ENCODE measurements around the gene C6.

C6 gene

DNA sequence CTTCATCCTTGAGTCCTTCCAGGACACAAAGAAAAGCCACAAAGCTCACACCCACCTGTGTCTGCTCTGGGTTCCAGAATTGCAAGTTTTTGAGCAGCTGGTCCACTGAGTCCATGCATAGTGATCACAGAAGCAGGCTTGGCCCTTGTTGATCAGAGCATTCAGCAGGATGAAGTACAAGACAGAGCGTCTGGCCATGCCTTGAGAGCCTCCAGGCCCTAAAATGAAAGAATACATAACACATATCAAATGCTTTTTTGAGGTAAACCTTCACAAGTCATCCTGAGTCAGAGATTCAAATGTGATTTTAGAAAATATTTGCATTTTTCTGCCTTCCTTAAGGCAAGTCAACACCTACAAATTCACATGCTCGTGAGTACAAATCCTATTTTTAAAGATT, 10.3 kb downstream of the C6 start:
- H3K4me2 ChIP-seq (ENCODE audit: insufficient read depth, low read length, poor library complexity, severe bottlenecking), result no peak overlapping the region
- H3K14ac ChIP-seq (ENCODE audit: low read length), result no peak overlapping the region
- H3K79me1 ChIP-seq (ENCODE audit: low read depth, low read length), result no peaks in the 10 kb centered on the region
- H3K23ac ChIP-seq (ENCODE audit: low read depth, low read length, poor library complexity), result no peak overlapping the region
- H2AK5ac ChIP-seq (ENCODE audit: low read depth, low read length), result no peak overlapping the region
- no peaks in the 10 kb centered on the region for H3K36me3 ChIP-seq (replicated peaks in 1 of 2; ENCODE audit: control insufficient read depth in 2 of 2, insufficient read depth in 2 of 2, low read length in 2 of 2)
- no peak overlapping the region for H2BK12ac ChIP-seq (ENCODE audit: low read length)
- H3K27ac ChIP-seq (replicated peaks; ENCODE audit: low read length), result no peak overlapping the region
- H2BK120ac ChIP-seq (ENCODE audit: low read depth, low read length), result no peak overlapping the region
- no peak overlapping the region for H3K9ac ChIP-seq (ENCODE audit: low read depth, low read length, poor library complexity)
- H3K18ac ChIP-seq (ENCODE audit: low read length), result no peak overlapping the region
- no peak for DNase-seq (ENCODE audit: low spot score)
- H2AFZ ChIP-seq (ENCODE audit: low read length), result no peak overlapping the region
- no peak overlapping the region for H3K4me3 ChIP-seq (ENCODE audit: low read length in 2 of 2)
- no peak overlapping the region for H4K8ac ChIP-seq (ENCODE audit: low read depth, low read length)
- no peaks in the 10 kb centered on the region for H3K27me3 ChIP-seq (ENCODE audit: control insufficient read depth in 3 of 3, insufficient read depth in 3 of 3, low read depth in 1 of 3, low read length in 3 of 3)
- no peak overlapping the region for H4K91ac ChIP-seq (ENCODE audit: low read depth, low read length, poor library complexity)
- WGBS, 2 donors (ENCODE audit: extremely low coverage in 2 of 2, insufficient read length in 2 of 2, insufficient replicate concordance in 1 of 2), result no CpG with 5 or more reads among the region's 2 CpGs
- H3K4ac ChIP-seq (ENCODE audit: low read length), result no peak overlapping the region
- H3K9me3 ChIP-seq (replicated peaks in 1 of 2; ENCODE audit: control insufficient read depth in 2 of 2, insufficient read depth in 1 of 2, low read depth in 1 of 2, low read length in 2 of 2), result no peaks in the 10 kb centered on the region
- H2BK15ac ChIP-seq (ENCODE audit: low read length), result no peak overlapping the region
- H3K4me1 ChIP-seq (ENCODE audit: control insufficient read depth in 2 of 2, insufficient read depth in 1 of 2, low read depth in 1 of 2, low read length in 2 of 2), result no peaks in the 10 kb centered on the region
- no peak overlapping the region for H2BK5ac ChIP-seq (ENCODE audit: low read length)

DNA sequence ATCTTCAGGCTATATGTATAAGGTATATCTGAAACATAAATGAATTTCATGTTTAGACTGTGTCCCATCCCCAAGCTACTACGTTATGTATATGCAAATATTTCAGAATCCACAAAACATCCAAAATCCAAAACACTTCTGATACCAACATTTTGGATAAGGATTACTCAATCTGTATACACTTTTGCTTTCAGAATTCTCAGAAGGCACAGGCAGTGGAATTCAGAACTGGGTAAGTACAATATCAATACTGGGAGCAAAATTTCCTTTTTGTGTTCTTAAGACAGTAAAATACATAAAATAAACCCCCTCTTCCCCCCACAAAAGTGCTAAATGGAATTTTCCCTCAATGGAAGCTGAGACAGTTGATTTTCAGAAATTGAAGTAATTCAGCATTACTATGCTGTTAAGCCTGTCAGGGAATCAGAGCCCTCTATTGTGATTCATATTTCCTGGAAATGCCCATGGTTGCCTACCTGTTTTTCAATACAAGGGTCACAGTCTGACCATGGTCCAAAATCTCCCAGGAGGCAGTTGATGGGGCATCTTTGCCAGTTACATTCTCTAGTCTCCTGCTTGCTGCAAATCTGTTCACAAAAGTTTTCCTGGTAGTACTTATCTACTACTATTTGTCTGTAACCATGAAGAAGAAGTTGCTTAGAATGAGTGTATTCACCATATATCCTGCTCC, 12.1 kb downstream of the C6 start:
- Histone ChIP-seq H3K4me1 (ENCODE audit: control insufficient read depth in 2 of 2, insufficient read depth in 1 of 2, low read depth in 1 of 2, low read length in 2 of 2) (no peaks in the 10 kb centered on the region), H2AK5ac (ENCODE audit: low read depth, low read length) (no peak overlapping the region), H3K14ac (ENCODE audit: low read length) (no peak overlapping the region), H3K27ac (replicated peaks; ENCODE audit: low read length) (no peak overlapping the region), H2BK5ac (ENCODE audit: low read length) (no peak overlapping the region), H3K9ac (ENCODE audit: low read depth, low read length, poor library complexity) (no peak overlapping the region), H2BK12ac (ENCODE audit: low read length) (no peak overlapping the region), H3K18ac (ENCODE audit: low read length) (no peak overlapping the region), H2BK120ac (ENCODE audit: low read depth, low read length) (no peak overlapping the region), H3K4me2 (ENCODE audit: insufficient read depth, low read length, poor library complexity, severe bottlenecking) (no peak overlapping the region), H2BK15ac (ENCODE audit: low read length) (no peak overlapping the region), H3K79me1 (ENCODE audit: low read depth, low read length) (no peaks in the 10 kb centered on the region), H3K9me3 (replicated peaks in 1 of 2; ENCODE audit: control insufficient read depth in 2 of 2, insufficient read depth in 1 of 2, low read depth in 1 of 2, low read length in 2 of 2) (no peaks in the 10 kb centered on the region), H2AFZ (ENCODE audit: low read length) (no peak overlapping the region), H4K91ac (ENCODE audit: low read depth, low read length, poor library complexity) (no peak overlapping the region), H3K4ac (ENCODE audit: low read length) (no peak overlapping the region), H3K23ac (ENCODE audit: low read depth, low read length, poor library complexity) (no peak overlapping the region), H4K8ac (ENCODE audit: low read depth, low read length) (no peak overlapping the region), H3K4me3 (ENCODE audit: low read length in 2 of 2) (no peak overlapping the region), H3K36me3 (replicated peaks in 1 of 2; ENCODE audit: control insufficient read depth in 2 of 2, insufficient read depth in 2 of 2, low read length in 2 of 2) (no peaks in the 10 kb centered on the region), H3K27me3 (ENCODE audit: control insufficient read depth in 3 of 3, insufficient read depth in 3 of 3, low read depth in 1 of 3, low read length in 3 of 3) (no peaks in the 10 kb centered on the region)
- WGBS, 2 donors (ENCODE audit: extremely low coverage in 2 of 2, insufficient read length in 2 of 2, insufficient replicate concordance in 1 of 2), result no CpG with 5 or more reads among the region's 1 CpG
- DNase-seq (ENCODE audit: low spot score), result no peak

DNA sequence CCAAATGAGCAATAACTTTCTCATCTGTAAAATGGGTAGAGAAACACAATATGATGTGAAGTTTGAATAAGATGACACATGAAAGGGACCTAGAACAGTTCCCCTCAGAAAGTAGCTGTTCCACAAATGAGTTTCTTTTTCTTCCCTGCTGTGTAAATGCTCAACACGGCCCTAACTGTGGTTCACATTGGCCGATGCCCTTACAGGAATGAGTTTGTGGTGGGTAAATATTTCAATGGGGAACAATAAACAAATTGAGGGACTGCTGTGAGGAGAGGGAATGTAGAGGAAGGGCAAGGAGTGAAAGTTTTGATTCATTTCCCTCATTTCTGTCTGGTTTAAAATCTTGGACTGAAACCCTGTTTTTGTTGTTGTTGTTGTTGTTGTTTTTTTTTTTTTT, 12.8 kb downstream of the C6 start:
- no peak overlapping the region for H3K23ac ChIP-seq (ENCODE audit: low read depth, low read length, poor library complexity)
- no peak overlapping the region for H2BK5ac ChIP-seq (ENCODE audit: low read length)
- no peak overlapping the region for H3K4ac ChIP-seq (ENCODE audit: low read length)
- H3K79me1 ChIP-seq (ENCODE audit: low read depth, low read length), result no peaks in the 10 kb centered on the region
- H3K18ac ChIP-seq (ENCODE audit: low read length), result no peak overlapping the region
- H3K4me1 ChIP-seq (ENCODE audit: control insufficient read depth in 2 of 2, insufficient read depth in 1 of 2, low read depth in 1 of 2, low read length in 2 of 2), result no peaks in the 10 kb centered on the region
- no peak overlapping the region for H4K91ac ChIP-seq (ENCODE audit: low read depth, low read length, poor library complexity)
- H2AK5ac ChIP-seq (ENCODE audit: low read depth, low read length), result no peak overlapping the region
- no peak overlapping the region for H3K9ac ChIP-seq (ENCODE audit: low read depth, low read length, poor library complexity)
- no peak overlapping the region for H3K4me2 ChIP-seq (ENCODE audit: insufficient read depth, low read length, poor library complexity, severe bottlenecking)
- H2BK12ac ChIP-seq (ENCODE audit: low read length), result no peak overlapping the region
- no peak overlapping the region for H2BK15ac ChIP-seq (ENCODE audit: low read length)
- no peaks in the 10 kb centered on the region for H3K36me3 ChIP-seq (replicated peaks in 1 of 2; ENCODE audit: control insufficient read depth in 2 of 2, insufficient read depth in 2 of 2, low read length in 2 of 2)
- H2BK120ac ChIP-seq (ENCODE audit: low read depth, low read length), result no peak overlapping the region
- H4K8ac ChIP-seq (ENCODE audit: low read depth, low read length), result no peak overlapping the region
- no peak overlapping the region for H3K4me3 ChIP-seq (ENCODE audit: low read length in 2 of 2)
- H2AFZ ChIP-seq (ENCODE audit: low read length), result no peak overlapping the region
- H3K27me3 ChIP-seq (ENCODE audit: control insufficient read depth in 3 of 3, insufficient read depth in 3 of 3, low read depth in 1 of 3, low read length in 3 of 3), result no peaks in the 10 kb centered on the region
- no peak overlapping the region for H3K27ac ChIP-seq (replicated peaks; ENCODE audit: low read length)
- DNase-seq (ENCODE audit: low spot score), result no peak
- H3K9me3 ChIP-seq (replicated peaks in 1 of 2; ENCODE audit: control insufficient read depth in 2 of 2, insufficient read depth in 1 of 2, low read depth in 1 of 2, low read length in 2 of 2), result no peaks in the 10 kb centered on the region
- WGBS, 2 donors (ENCODE audit: extremely low coverage in 2 of 2, insufficient read length in 2 of 2, insufficient replicate concordance in 1 of 2), result no CpG with 5 or more reads among the region's 2 CpGs
- no peak overlapping the region for H3K14ac ChIP-seq (ENCODE audit: low read length)

DNA sequence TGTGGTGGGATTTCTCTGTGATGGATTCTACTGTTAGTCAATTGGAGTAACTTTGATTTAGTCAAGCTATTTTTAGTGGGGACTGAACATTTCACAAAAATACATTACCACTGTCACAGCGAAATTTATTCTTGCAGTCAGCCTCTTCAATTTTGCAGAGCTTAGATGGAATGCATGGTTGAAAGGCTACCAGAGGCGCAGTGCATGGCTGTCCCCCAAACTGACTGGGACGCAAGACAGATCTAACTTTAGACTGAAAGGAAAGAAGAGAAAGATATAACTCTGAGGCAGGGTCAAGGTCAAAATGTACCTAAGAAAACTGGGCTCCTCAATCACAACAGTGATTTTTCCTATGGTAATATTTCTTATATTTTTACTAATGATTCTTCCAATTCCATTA, 13.7 kb downstream of the C6 start:
- Histone ChIP-seq H3K4me1 (ENCODE audit: control insufficient read depth in 2 of 2, insufficient read depth in 1 of 2, low read depth in 1 of 2, low read length in 2 of 2) (no peaks in the 10 kb centered on the region), H3K27ac (replicated peaks; ENCODE audit: low read length) (no peak overlapping the region), H3K4me2 (ENCODE audit: insufficient read depth, low read length, poor library complexity, severe bottlenecking) (no peak overlapping the region), H3K36me3 (replicated peaks in 1 of 2; ENCODE audit: control insufficient read depth in 2 of 2, insufficient read depth in 2 of 2, low read length in 2 of 2) (no peaks in the 10 kb centered on the region), H2BK120ac (ENCODE audit: low read depth, low read length) (no peak overlapping the region), H3K4ac (ENCODE audit: low read length) (no peak overlapping the region), H2AK5ac (ENCODE audit: low read depth, low read length) (no peak overlapping the region), H2BK12ac (ENCODE audit: low read length) (no peak overlapping the region), H3K4me3 (ENCODE audit: low read length in 2 of 2) (no peak overlapping the region), H3K9me3 (replicated peaks in 1 of 2; ENCODE audit: control insufficient read depth in 2 of 2, insufficient read depth in 1 of 2, low read depth in 1 of 2, low read length in 2 of 2) (no peaks in the 10 kb centered on the region), H4K8ac (ENCODE audit: low read depth, low read length) (no peak overlapping the region), H3K14ac (ENCODE audit: low read length) (no peak overlapping the region), H3K9ac (ENCODE audit: low read depth, low read length, poor library complexity) (no peak overlapping the region), H2BK15ac (ENCODE audit: low read length) (no peak overlapping the region), H3K23ac (ENCODE audit: low read depth, low read length, poor library complexity) (no peak overlapping the region), H2BK5ac (ENCODE audit: low read length) (no peak overlapping the region), H2AFZ (ENCODE audit: low read length) (no peak overlapping the region), H3K18ac (ENCODE audit: low read length) (no peak overlapping the region), H3K27me3 (ENCODE audit: control insufficient read depth in 3 of 3, insufficient read depth in 3 of 3, low read depth in 1 of 3, low read length in 3 of 3) (no peaks in the 10 kb centered on the region), H4K91ac (ENCODE audit: low read depth, low read length, poor library complexity) (no peak overlapping the region), H3K79me1 (ENCODE audit: low read depth, low read length) (no peaks in the 10 kb centered on the region)
- no peak for DNase-seq (ENCODE audit: low spot score)
- WGBS, 2 donors (ENCODE audit: extremely low coverage in 2 of 2, insufficient read length in 2 of 2, insufficient replicate concordance in 1 of 2), result no CpG with 5 or more reads among the region's 3 CpGs

All from neuronal stem cell (in vitro differentiated cells).